Tibial artery (tissue), 4 donors: ENCODE measurements around the gene MDN1.

Experiments used
- DNase-seq, 2 donors: peaks; one replicate each; pipeline ENCODE4 v3.0.0-alpha.2; 2019
- H3K27ac ChIP-seq, 2 donors: fragments of 200-600 bp; sonication (generic) in 1 of 2; 1 replicate in 1 of 2; 2 replicates in 1 of 2; pipeline ENCODE4 v1.5.1; 2018 to 2019; ENCODE audit warnings: mild to moderate bottlenecking in 1 of 2
- H3K27me3 ChIP-seq, 2 donors: fragments of 200-600 bp; sonication (generic) in 1 of 2; one replicate each; pipeline versions ENCODE4 v1.5.1 to v1.6.0; 2016 to 2019
- H3K36me3 ChIP-seq, 3 donors: fragments of 200-600 bp; sonication (generic) in 2 of 3; one replicate each; pipeline ENCODE4 v1.5.1; 2016 to 2019; ENCODE audit warnings: mild to moderate bottlenecking in 2 of 3
- H3K4me1 ChIP-seq, 4 donors: fragments of 200-600 bp; sonication (generic) in 2 of 4; 1 replicate in 3 of 4; 2 replicates in 1 of 4; pipeline ENCODE4 v1.5.1; 2016 to 2019
- H3K4me3 ChIP-seq, 2 donors: fragments of 200-600 bp; sonication (generic) in 1 of 2; 1 replicate in 1 of 2; 2 replicates in 1 of 2; pipeline ENCODE4 v1.5.1; 2018 to 2019; ENCODE audit warnings: mild to moderate bottlenecking in 2 of 2
- H3K9me3 ChIP-seq, 3 donors: fragments of 200-600 bp; sonication (generic) in 1 of 3; one replicate each; pipeline ENCODE4 v1.5.1; 2016 to 2019
- CTCF ChIP-seq, 2 experiments: fragments of 200-600 bp in 1 of 2; fragments of 450-650 bp in 1 of 2; IDR thresholded peaks; one replicate each; pipeline ENCODE4 v1.5.1; 2017 to 2019; ENCODE audit warnings: antibody characterized with exemption in 2 of 2, mild to moderate bottlenecking in 1 of 2, moderate library complexity in 1 of 2
- intact Hi-C: fragments of 100-400 bp; cut with DNase I; formaldehyde crosslinking; loops from one replicate; pipeline ENCODE4 v1.15.0; 2023; ENCODE audit warnings: low total_unique reads

The MDN1 gene

GRCh38 chr6:89716532-89716931, 103.1 kb downstream of the MDN1 start:
- intact Hi-C loops = no loop called here
- Histone ChIP-seq H3K27ac (no peak overlapping the region), H3K4me1 (no peaks in the 10 kb centered on the region), H3K36me3 (peaks cover 78 to 99% (median 90%) of the 10 kb centered on the region in 3 donors), H3K4me3 (no peak overlapping the region), H3K27me3 (no peaks in the 10 kb centered on the region), H3K9me3 (no peaks in the 10 kb centered on the region)
- TF ChIP-seq CTCF (IDR thresholded peaks at IDR 0.05) = no peak
- no peak for DNase-seq

GRCh38 chr6:89711801-89712200, 107.8 kb downstream of the MDN1 start:
- H3K27me3 ChIP-seq = no peaks in the 10 kb centered on the region
- H3K4me1 ChIP-seq = no peaks in the 10 kb centered on the region
- intact Hi-C loops = no loop called here
- DNase-seq = no peak
- TF ChIP-seq CTCF (IDR thresholded peaks at IDR 0.05) = no peak
- peaks cover 70 to 95% (median 89%) of the 10 kb centered on the region in 3 donors for H3K36me3 ChIP-seq
- no peak overlapping the region for H3K4me3 ChIP-seq
- H3K9me3 ChIP-seq = no peaks in the 10 kb centered on the region
- H3K27ac ChIP-seq = no peak overlapping the region

GRCh38 chr6:89708316-89708715, 111.3 kb downstream of the MDN1 start:
- no peaks in the 10 kb centered on the region for H3K27me3 ChIP-seq
- no peak for DNase-seq
- no peak overlapping the region for H3K4me3 ChIP-seq
- H3K27ac ChIP-seq = no peak overlapping the region
- no peaks in the 10 kb centered on the region for H3K4me1 ChIP-seq
- intact Hi-C loops = no loop called here
- no peak for TF ChIP-seq CTCF (IDR thresholded peaks at IDR 0.05)
- peaks cover 54 to 88% (median 85%) of the 10 kb centered on the region in 3 donors for H3K36me3 ChIP-seq
- no peaks in the 10 kb centered on the region for H3K9me3 ChIP-seq

- Histone ChIP-seq H3K4me1 (no peaks in the 10 kb centered on the region), H3K27ac (no peak overlapping the region), H3K4me3 (no peak overlapping the region), H3K9me3 (no peaks in the 10 kb centered on the region), H3K36me3 (peaks cover 49 to 86% (median 79%) of the 10 kb centered on the region in 3 donors), H3K27me3 (no peaks in the 10 kb centered on the region)
- intact Hi-C loops = no loop called here
- DNase-seq = no peak
- no peak for TF ChIP-seq CTCF (IDR thresholded peaks at IDR 0.05)
These were observed 111.8 kb downstream of the MDN1 start for GRCh38 chr6:89707766-89708165.

- no peak overlapping the region for H3K27ac ChIP-seq
- H3K4me3 ChIP-seq = no peak overlapping the region
- no peaks in the 10 kb centered on the region for H3K27me3 ChIP-seq
- TF ChIP-seq CTCF (IDR thresholded peaks at IDR 0.05) = no peak
- intact Hi-C loops = no loop called here
- H3K9me3 ChIP-seq = no peaks in the 10 kb centered on the region
- no peaks in the 10 kb centered on the region for H3K4me1 ChIP-seq
- no peak for DNase-seq
- peaks cover 49 to 85% (median 75%) of the 10 kb centered on the region in 3 donors for H3K36me3 ChIP-seq
These were observed 113.5 kb downstream of the MDN1 start for GRCh38 chr6:89706121-89706520.

- DNase-seq = no peak
- Histone ChIP-seq H3K9me3 (no peaks in the 10 kb centered on the region), H3K4me3 (no peak overlapping the region), H3K36me3 (peaks cover 73 to 89% (median 81%) of the 10 kb centered on the region in 3 donors), H3K4me1 (no peaks in the 10 kb centered on the region), H3K27me3 (no peaks in the 10 kb centered on the region), H3K27ac (no peak overlapping the region)
- no peak for TF ChIP-seq CTCF (IDR thresholded peaks at IDR 0.05)
- intact Hi-C loops = no loop called here
These were observed 116.3 kb downstream of the MDN1 start for GRCh38 chr6:89703292-89703691.
